ENCODE results near the gene UBXN7.
"Not testable (repeated sequence)": the region's sequence is repeated elsewhere in the genome, so short reads cannot be mapped to it uniquely, and the experiment has no call there.

The UBXN7 gene

GRCh38 chr3:196357905-196358304 is 74.3 kb downstream of the UBXN7 start:
- Mint-ChIP-seq H3K9me3 (no peaks in the 10 kb centered on the region), H3K36me3 (peaks cover 61% of the 10 kb centered on the region), H3K27ac (no peak overlapping the region), H3K27me3 (no peaks in the 10 kb centered on the region), H3K4me1 (peaks cover 6% of the 10 kb centered on the region), H3K4me3 (no peak overlapping the region)
- no peak for DNase-seq
- CTCF ChIA-PET, result interaction anchor here (0.6 kb wide), 1 partner anchor 309 kb away, joined by 3 read pairs; no protein-coding TSS in a partner anchor

- no peaks in the 10 kb centered on the region for H3K27me3 Mint-ChIP-seq
- no peak overlapping the region for H3K4me3 Mint-ChIP-seq
- CTCF ChIA-PET, result no interaction called here
- H3K9me3 Mint-ChIP-seq, result no peaks in the 10 kb centered on the region
- no peak for DNase-seq
- H3K4me1 Mint-ChIP-seq, result peaks cover 6% of the 10 kb centered on the region
- H3K27ac Mint-ChIP-seq, result no peak overlapping the region
- peaks cover 54% of the 10 kb centered on the region for H3K36me3 Mint-ChIP-seq
These were observed 75.7 kb downstream of the UBXN7 start for GRCh38 chr3:196356556-196356955.

GRCh38 chr3:196355668-196356067 is 76.6 kb downstream of the UBXN7 start:
- H3K4me3 Mint-ChIP-seq, result no peak overlapping the region
- H3K27ac Mint-ChIP-seq, result no peak overlapping the region
- no peak for DNase-seq
- peaks cover 6% of the 10 kb centered on the region for H3K4me1 Mint-ChIP-seq
- CTCF ChIA-PET, result no interaction called here
- H3K36me3 Mint-ChIP-seq, result peaks cover 47% of the 10 kb centered on the region
- no peaks in the 10 kb centered on the region for H3K9me3 Mint-ChIP-seq
- no peaks in the 10 kb centered on the region for H3K27me3 Mint-ChIP-seq

GRCh38 chr3:196354132-196354531 is 78.1 kb downstream of the UBXN7 start:
- no peaks in the 10 kb centered on the region for H3K9me3 Mint-ChIP-seq
- DNase-seq, result no peak
- no peak overlapping the region for H3K4me3 Mint-ChIP-seq
- H3K27ac Mint-ChIP-seq, result no peak overlapping the region
- no peaks in the 10 kb centered on the region for H3K27me3 Mint-ChIP-seq
- peaks cover 6% of the 10 kb centered on the region for H3K4me1 Mint-ChIP-seq
- CTCF ChIA-PET, result interaction anchor here (0.6 kb wide), 1 partner anchor 676 kb away, joined by 3 read pairs; no protein-coding TSS in a partner anchor
- H3K36me3 Mint-ChIP-seq, result peaks cover 36% of the 10 kb centered on the region

GRCh38 chr3:196351541-196351940 is 80.7 kb downstream of the UBXN7 start:
- no peak for DNase-seq
- Mint-ChIP-seq H3K27me3 (no peaks in the 10 kb centered on the region), H3K4me1 (no peaks in the 10 kb centered on the region), H3K4me3 (no peak overlapping the region), H3K36me3 (peaks cover 35% of the 10 kb centered on the region), H3K9me3 (no peaks in the 10 kb centered on the region), H3K27ac (no peak overlapping the region)
- CTCF ChIA-PET, result no interaction called here

- DNase-seq, result no peak
These were observed 82.2 kb downstream of the UBXN7 start for GRCh38 chr3:196350067-196350466.

GRCh38 chr3:196348698-196349097 is 83.5 kb downstream of the UBXN7 start:
- CTCF ChIA-PET, result no interaction called here
- Mint-ChIP-seq H3K27me3 (no peaks in the 10 kb centered on the region), H3K27ac (no peak overlapping the region), H3K36me3 (peaks cover 25% of the 10 kb centered on the region), H3K4me1 (no peaks in the 10 kb centered on the region), H3K4me3 (no peak overlapping the region), H3K9me3 (no peaks in the 10 kb centered on the region)
- no peak for DNase-seq

More at GRCh38 chr3:196350067-196350466, 82.2 kb downstream of the UBXN7 start:
- Mint-ChIP-seq H3K4me1 (no peaks in the 10 kb centered on the region), H3K9me3 (no peaks in the 10 kb centered on the region), H3K36me3 (peaks cover 25% of the 10 kb centered on the region), H3K4me3 (no peak overlapping the region), H3K27me3 (no peaks in the 10 kb centered on the region), H3K27ac (no peak overlapping the region)
- CTCF ChIA-PET, result no interaction called here

- Mint-ChIP-seq H3K36me3 (peaks cover 17% of the 10 kb centered on the region), H3K4me1 (no peaks in the 10 kb centered on the region), H3K27ac (no peak overlapping the region), H3K9me3 (no peaks in the 10 kb centered on the region), H3K27me3 (peaks cover 6% of the 10 kb centered on the region), H3K4me3 (no peak overlapping the region)
- CTCF ChIA-PET, result no interaction called here
- DNase-seq, result no peak
These were observed 87.6 kb downstream of the UBXN7 start for GRCh38 chr3:196344663-196345062.

- H3K4me3 Mint-ChIP-seq, H3K4me1 Mint-ChIP-seq, DNase-seq, H3K9me3 Mint-ChIP-seq, CTCF ChIA-PET, H3K27me3 Mint-ChIP-seq, H3K27ac Mint-ChIP-seq: not testable (repeated sequence)
- peaks cover 17% of the 10 kb centered on the region for H3K36me3 Mint-ChIP-seq
These were observed 88.3 kb downstream of the UBXN7 start for GRCh38 chr3:196343917-196344316.

- no peaks in the 10 kb centered on the region for H3K4me1 Mint-ChIP-seq
- H3K9me3 Mint-ChIP-seq, result no peaks in the 10 kb centered on the region
- DNase-seq, result no peak
- no peak overlapping the region for H3K4me3 Mint-ChIP-seq
- H3K36me3 Mint-ChIP-seq, result peaks cover 5% of the 10 kb centered on the region
- peaks cover 20% of the 10 kb centered on the region for H3K27me3 Mint-ChIP-seq
- H3K27ac Mint-ChIP-seq, result no peak overlapping the region
- CTCF ChIA-PET, result no interaction called here
These were observed 91.1 kb downstream of the UBXN7 start for GRCh38 chr3:196341137-196341536.

- Mint-ChIP-seq H3K36me3 (peaks cover 1% of the 10 kb centered on the region), H3K9me3 (no peaks in the 10 kb centered on the region), H3K27ac (no peak overlapping the region), H3K4me1 (no peaks in the 10 kb centered on the region), H3K27me3 (peaks cover 26% of the 10 kb centered on the region), H3K4me3 (no peak overlapping the region)
- CTCF ChIA-PET, result no interaction called here
- DNase-seq, result no peak
These were observed 91.8 kb downstream of the UBXN7 start for GRCh38 chr3:196340466-196340865.

- H3K4me1 Mint-ChIP-seq, result no peaks in the 10 kb centered on the region
- peaks cover 27% of the 10 kb centered on the region for H3K27me3 Mint-ChIP-seq
- no peaks in the 10 kb centered on the region for H3K9me3 Mint-ChIP-seq
- no peak for DNase-seq
- no peaks in the 10 kb centered on the region for H3K36me3 Mint-ChIP-seq
- H3K4me3 Mint-ChIP-seq, result no peak overlapping the region
- no peak overlapping the region for H3K27ac Mint-ChIP-seq
- CTCF ChIA-PET, result no interaction called here
These were observed 92.6 kb downstream of the UBXN7 start for GRCh38 chr3:196339493-196340254.

- Mint-ChIP-seq H3K4me3 (no peak overlapping the region), H3K27me3 (peaks cover 32% of the 10 kb centered on the region), H3K9me3 (no peaks in the 10 kb centered on the region), H3K27ac (no peak overlapping the region), H3K36me3 (no peaks in the 10 kb centered on the region), H3K4me1 (no peaks in the 10 kb centered on the region)
- DNase-seq, result no peak
- CTCF ChIA-PET, result no interaction called here
These were observed 93.2 kb downstream of the UBXN7 start for GRCh38 chr3:196339044-196339443.

- CTCF ChIA-PET, result no interaction called here
- peaks cover 33% of the 10 kb centered on the region for H3K27me3 Mint-ChIP-seq
- no peak for DNase-seq
- H3K4me1 Mint-ChIP-seq, result no peaks in the 10 kb centered on the region
- no peak overlapping the region for H3K4me3 Mint-ChIP-seq
- H3K9me3 Mint-ChIP-seq, result no peaks in the 10 kb centered on the region
- H3K27ac Mint-ChIP-seq, result no peak overlapping the region
- H3K36me3 Mint-ChIP-seq, result no peaks in the 10 kb centered on the region
These were observed 95.7 kb downstream of the UBXN7 start for GRCh38 chr3:196336319-196337145.

- Mint-ChIP-seq H3K27ac (no peak overlapping the region), H3K27me3 (peaks cover 27% of the 10 kb centered on the region), H3K9me3 (no peaks in the 10 kb centered on the region), H3K36me3 (no peaks in the 10 kb centered on the region), H3K4me3 (no peak overlapping the region), H3K4me1 (no peaks in the 10 kb centered on the region)
- CTCF ChIA-PET, result no interaction called here
- no peak for DNase-seq
These were observed 96.7 kb downstream of the UBXN7 start for GRCh38 chr3:196335503-196335948.

Measured in activated naive CD4-positive, alpha-beta T cell treated with anti-CD3 and anti-CD28 coated beads, Interleukin-2, amount 10 ng/mL, durations not matched to agents 7 days and 5 days (primary cell).